Measurements from ENCODE around the gene OSBPL3. TPM values are rescaled to one million over a fixed set of nuclear protein-coding genes. Genes with fewer than 3 reads are reported as not detected.

OSBPL3 gene
- polyA plus RNA-seq, 1 donor (not counting 4 experiments of a cell fraction or from before 2014, with no cell fraction given), result 34.0 TPM

GRCh38 chr7:24967696-24968095 lies 12.3 kb downstream of the OSBPL3 start:
- H3K9me1 ChIP-seq (ENCODE audit: control insufficient read depth, extremely low read depth, insufficient read depth, low read length), result peaks cover 2% of the 10 kb centered on the region
- H3K27ac ChIP-seq (ENCODE audit: control insufficient read depth, insufficient read depth, low read length), result peak overlapping the region; percentile 89
- no peaks in the 10 kb centered on the region for H3K27me3 ChIP-seq (ENCODE audit: control insufficient read depth, extremely low read depth, insufficient read depth, low read length)
- no peak overlapping the region for H3K9ac ChIP-seq (ENCODE audit: control insufficient read depth, extremely low read depth, insufficient read depth, low read length)
- no peak for FAIRE-seq
- H3K4me3 ChIP-seq (ENCODE audit: control insufficient read depth in 2 of 3, extremely low read depth in 1 of 3, insufficient read depth in 2 of 3, low read depth in 1 of 3, low read length in 3 of 3), result no peak overlapping the region
- dilution Hi-C loops (cut with MboI; ENCODE audit: extremely low pct_ligation_motif_present, low sequenced_read_pairs), result no loop called here
- no peaks in the 10 kb centered on the region for H3K9me3 ChIP-seq (ENCODE audit: control insufficient read depth, low read depth, low read length)
- peak overlapping the region; percentile 20 for H3K4me2 ChIP-seq (ENCODE audit: control insufficient read depth, extremely low read depth, insufficient read depth, low read depth, low read length)
- TF ChIP-seq CTCF (optimal IDR thresholded peaks at IDR 0.05 in 1 of 3, IDR thresholded peaks at IDR 0.05 in 1 of 3, conservative IDR thresholded peaks at IDR 0.05 in 1 of 3; ENCODE audit: extremely low read depth in 1 of 3, insufficient read depth in 2 of 3, low read length in 3 of 3) (no peak), EZH2 (IDR thresholded peaks at IDR 0.05; ENCODE audit: low read length) (no peak)
- H2AFZ ChIP-seq (ENCODE audit: control insufficient read depth, low read length), result no peak overlapping the region
- peaks cover 98% of the 10 kb centered on the region for H3K4me1 ChIP-seq (ENCODE audit: control insufficient read depth, extremely low read depth, insufficient read depth, low read length)
- H3K36me3 ChIP-seq (ENCODE audit: control insufficient read depth in 2 of 2, extremely low read depth in 1 of 2, insufficient read depth in 2 of 2, low read length in 2 of 2), result no peaks in the 10 kb centered on the region
- peaks cover 81% of the 10 kb centered on the region for H3K79me2 ChIP-seq (ENCODE audit: control insufficient read depth, insufficient read depth, low read length)
- peaks cover 8% of the 10 kb centered on the region for H4K20me1 ChIP-seq (ENCODE audit: control insufficient read depth, extremely low read depth, insufficient read depth, low read length)
- DNase-seq (ENCODE audit: low read depth, low spot score), result no peak

- Histone ChIP-seq H3K79me2 (ENCODE audit: control insufficient read depth, insufficient read depth, low read length) (peaks cover 82% of the 10 kb centered on the region), H3K9me3 (ENCODE audit: control insufficient read depth, low read depth, low read length) (no peaks in the 10 kb centered on the region), H3K27me3 (ENCODE audit: control insufficient read depth, extremely low read depth, insufficient read depth, low read length) (no peaks in the 10 kb centered on the region), H3K4me3 (ENCODE audit: control insufficient read depth in 2 of 3, extremely low read depth in 1 of 3, insufficient read depth in 2 of 3, low read depth in 1 of 3, low read length in 3 of 3) (no peak overlapping the region), H3K36me3 (ENCODE audit: control insufficient read depth in 2 of 2, extremely low read depth in 1 of 2, insufficient read depth in 2 of 2, low read length in 2 of 2) (no peaks in the 10 kb centered on the region), H3K4me1 (ENCODE audit: control insufficient read depth, extremely low read depth, insufficient read depth, low read length) (peaks cover 94% of the 10 kb centered on the region), H2AFZ (ENCODE audit: control insufficient read depth, low read length) (no peak overlapping the region), H4K20me1 (ENCODE audit: control insufficient read depth, extremely low read depth, insufficient read depth, low read length) (peaks cover 8% of the 10 kb centered on the region), H3K27ac (ENCODE audit: control insufficient read depth, insufficient read depth, low read length) (peak overlapping the region; percentile 89), H3K9ac (ENCODE audit: control insufficient read depth, extremely low read depth, insufficient read depth, low read length) (no peak overlapping the region), H3K9me1 (ENCODE audit: control insufficient read depth, extremely low read depth, insufficient read depth, low read length) (peaks cover 2% of the 10 kb centered on the region), H3K4me2 (ENCODE audit: control insufficient read depth, extremely low read depth, insufficient read depth, low read depth, low read length) (peak overlapping the region; percentile 64)
- FAIRE-seq (no peak), DNase-seq (ENCODE audit: low read depth, low spot score) (no peak)
- dilution Hi-C loops (cut with MboI; ENCODE audit: extremely low pct_ligation_motif_present, low sequenced_read_pairs), result no loop called here
- TF ChIP-seq EZH2 (IDR thresholded peaks at IDR 0.05; ENCODE audit: low read length) (no peak), CTCF (optimal IDR thresholded peaks at IDR 0.05 in 1 of 3, IDR thresholded peaks at IDR 0.05 in 1 of 3, conservative IDR thresholded peaks at IDR 0.05 in 1 of 3; ENCODE audit: extremely low read depth in 1 of 3, insufficient read depth in 2 of 3, low read length in 3 of 3) (no peak)
Measured at GRCh38 chr7:24966802-24967201, 13.2 kb downstream of the OSBPL3 start.
